NCI-H1048 (cell line): ENCODE measurements around the gene DIP2A.
"Not testable (repeated sequence)": the region's sequence is repeated elsewhere in the genome, so short reads cannot be mapped to it uniquely, and the experiment has no call there.

ENCODE experiments used
- DNase-seq: peaks from one replicate; lab custom pipeline; 2025; lab: John Stamatoyannopoulos, UW

Gene DIP2A

DNA sequence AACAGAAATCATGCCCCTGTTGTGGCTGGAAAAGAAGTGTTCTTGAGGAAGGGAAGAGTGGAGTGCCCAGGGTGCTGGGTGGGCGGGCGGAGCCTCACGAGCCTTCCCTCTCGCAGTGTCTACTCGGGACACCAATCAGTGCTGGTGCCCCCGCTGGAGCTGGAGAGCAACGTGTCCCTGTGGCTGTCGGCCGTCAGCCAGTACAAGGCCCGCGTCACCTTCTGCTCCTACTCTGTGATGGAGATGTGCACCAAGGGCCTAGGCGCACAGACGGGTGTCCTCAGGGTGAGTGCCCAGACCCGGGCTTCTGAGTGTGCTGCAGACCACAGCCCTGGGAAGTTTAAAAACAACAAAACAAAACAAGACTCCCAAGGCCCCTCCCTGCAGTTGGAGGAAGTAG lies 98.8 kb downstream of the DIP2A start:
- DNase-seq = no peak

DNA sequence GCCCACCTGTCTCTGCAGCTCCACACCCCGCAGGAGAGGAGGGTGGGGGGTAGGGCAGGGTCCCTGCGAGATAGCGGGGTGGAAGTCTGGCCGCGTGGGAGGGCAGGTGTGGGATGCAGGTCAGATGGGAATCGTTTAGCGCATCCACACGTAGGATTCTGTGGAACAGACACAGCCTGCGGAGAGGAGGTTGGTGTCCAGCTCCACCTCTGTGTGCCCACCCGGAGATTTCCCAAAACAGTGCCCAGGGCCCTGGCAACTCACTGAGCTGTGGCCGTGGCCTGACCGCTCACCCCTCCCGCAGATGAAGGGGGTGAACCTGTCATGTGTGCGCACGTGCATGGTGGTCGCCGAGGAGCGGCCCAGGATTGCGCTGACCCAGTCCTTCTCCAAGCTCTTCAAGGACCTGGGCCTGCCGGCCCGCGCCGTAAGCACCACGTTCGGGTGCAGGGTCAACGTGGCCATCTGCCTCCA lies 99.3 kb downstream of the DIP2A start:
- DNase-seq = no peak

DNA sequence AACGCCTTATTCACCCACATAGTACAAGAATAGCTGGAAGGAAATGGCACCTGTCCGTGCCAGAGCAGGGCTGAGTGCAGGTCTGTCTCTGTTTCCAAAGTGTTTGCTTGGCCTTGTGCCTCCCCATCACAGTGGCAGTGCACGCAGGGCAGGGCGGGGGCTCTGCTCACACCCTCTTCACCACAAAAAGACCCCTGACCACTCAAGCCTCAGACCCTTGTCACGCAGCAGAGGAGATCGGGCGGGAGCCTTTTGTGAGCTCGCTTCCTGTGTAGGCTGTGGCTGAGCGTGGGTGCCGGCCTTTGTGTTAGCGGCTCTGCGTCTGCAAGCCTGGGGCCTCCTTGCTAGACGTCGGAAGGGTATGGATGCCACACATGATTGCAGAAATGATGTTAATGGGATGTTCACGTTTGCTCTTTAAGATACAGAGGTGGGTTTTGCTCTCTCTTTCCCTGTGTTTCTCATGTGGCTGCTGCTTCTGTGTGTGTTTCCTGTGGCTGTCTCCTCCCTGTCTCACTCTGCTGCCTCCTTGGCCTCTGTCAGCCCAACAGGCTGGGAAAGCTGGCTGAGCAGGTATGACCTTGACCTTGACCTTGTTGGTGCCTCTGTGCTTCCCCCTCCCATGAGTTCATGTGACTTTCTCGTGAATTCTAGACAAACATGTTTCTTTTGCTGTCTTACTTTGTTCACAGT lies 100.7 kb downstream of the DIP2A start:
- DNase-seq = no peak

DNA sequence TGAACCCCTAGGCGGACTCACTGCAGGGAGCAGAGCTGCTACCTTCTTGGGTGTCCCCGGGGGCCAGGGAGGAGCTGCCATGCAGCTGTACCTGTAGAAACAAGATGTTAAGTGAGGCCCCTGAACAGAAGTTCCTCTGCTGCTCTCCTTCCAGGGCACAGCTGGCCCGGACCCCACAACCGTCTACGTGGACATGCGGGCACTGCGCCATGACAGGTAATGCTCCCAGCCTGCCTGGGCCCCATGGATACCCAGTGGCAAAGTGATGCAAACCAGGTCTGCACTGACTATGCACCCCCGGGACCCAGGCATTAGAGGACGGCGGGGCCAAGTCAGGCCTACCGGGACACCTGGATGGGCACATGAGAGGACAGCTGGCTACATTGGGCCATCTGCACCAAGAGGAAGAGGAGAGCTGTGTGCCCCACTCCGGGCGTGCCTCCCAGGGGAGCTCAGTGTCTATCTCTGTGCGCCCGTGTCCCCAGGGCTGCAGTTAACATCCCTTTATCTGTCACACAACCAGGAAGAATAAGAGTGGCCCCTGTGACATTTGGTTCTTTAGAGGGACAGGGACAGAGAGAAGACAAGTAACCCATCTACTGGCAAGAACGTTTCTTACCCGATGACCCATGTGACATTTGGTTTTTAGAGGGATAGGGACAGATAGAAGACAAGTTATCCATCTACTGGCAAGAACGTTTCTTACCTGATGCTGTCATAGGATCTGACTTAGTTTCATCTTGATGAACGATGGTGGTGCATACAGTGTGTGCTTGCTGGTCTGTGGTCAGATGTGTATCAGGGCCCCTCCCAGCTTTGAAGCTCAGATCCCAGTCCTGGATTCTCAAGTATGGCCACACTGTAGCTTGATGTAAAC lies 102.1 kb downstream of the DIP2A start:
- DNase-seq = no peak

DNA sequence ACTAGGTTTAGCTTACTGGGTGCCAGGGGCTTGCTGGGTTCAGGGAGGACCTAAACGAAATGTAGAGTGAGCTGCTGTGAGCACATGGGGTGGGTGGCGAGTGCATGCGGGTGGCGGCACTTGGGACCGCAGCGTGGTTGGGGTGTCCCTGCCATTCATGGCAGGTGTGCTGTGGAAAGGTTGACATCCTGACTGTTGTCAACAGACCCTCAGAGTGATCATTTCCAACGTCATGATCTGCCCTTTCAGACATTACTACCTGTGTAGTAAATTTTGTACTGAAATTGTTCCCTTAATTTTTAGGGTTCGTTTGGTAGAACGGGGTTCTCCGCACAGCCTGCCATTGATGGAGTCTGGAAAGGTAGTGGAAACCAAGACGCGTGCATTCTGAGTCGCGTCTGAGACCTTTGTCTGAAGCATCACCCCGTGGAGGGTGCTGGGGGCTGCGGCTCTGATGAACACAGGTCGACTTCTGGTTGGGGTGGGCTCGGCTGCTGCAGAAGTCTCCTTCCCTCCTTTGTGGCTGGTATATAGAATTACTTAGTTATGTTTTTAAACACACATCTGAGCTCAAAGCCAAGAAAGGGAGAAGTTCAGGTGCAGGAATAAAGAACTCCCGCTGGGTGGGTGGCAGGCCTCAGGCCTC lies 102.9 kb downstream of the DIP2A start:
- no peak for DNase-seq

DNA sequence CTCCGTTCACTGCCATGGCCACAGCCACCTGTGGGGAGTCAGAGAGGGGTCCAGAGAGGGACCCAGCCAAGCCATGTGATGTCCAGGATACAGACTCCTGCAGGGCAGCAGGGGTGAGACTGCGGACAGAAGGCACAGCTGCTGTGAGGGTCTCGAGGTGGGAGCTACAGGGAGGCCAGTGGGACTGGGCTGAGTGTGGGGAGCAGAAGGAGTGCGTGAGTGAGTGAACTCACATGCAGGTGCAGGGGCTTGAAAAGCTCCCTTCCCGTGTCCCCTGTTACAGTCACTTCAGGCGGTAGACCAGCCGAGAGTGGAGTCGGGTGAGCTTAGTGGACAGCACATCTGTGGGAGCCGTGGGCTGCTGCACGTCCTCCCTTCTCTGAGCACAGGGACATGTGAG lies 103.8 kb downstream of the DIP2A start:
- no peak for DNase-seq

DNA sequence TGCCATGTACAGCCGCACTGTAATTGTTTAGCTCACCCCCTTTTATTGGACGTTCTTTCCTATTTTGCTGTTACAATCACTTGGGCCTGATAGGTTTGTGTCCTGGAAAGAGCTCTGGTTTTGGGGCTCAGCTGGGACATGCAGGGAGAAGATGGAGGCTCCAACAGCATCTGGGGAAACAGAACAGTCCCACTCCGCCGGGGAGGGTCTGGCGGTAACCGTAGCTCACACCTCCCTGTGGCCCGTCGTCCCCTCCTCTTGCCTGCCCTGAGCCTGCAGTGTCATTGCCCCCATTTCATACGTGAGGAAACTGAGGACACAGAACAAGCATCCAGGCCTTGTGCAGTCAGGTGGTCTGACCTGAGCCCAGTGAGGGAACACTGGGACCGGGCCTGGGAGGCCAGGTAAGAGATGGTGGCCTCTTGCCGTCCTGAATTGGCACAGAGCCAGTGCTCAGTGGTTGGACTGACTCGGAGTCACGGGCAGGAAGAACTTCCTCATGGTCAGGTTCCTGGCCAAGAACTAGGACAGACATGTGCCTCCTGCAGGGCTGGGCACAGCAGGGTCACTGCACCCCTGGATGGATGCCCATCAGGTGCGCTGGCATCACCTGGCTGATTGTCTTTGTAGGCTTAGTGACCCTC lies 104.4 kb downstream of the DIP2A start:
- no peak for DNase-seq

DNA sequence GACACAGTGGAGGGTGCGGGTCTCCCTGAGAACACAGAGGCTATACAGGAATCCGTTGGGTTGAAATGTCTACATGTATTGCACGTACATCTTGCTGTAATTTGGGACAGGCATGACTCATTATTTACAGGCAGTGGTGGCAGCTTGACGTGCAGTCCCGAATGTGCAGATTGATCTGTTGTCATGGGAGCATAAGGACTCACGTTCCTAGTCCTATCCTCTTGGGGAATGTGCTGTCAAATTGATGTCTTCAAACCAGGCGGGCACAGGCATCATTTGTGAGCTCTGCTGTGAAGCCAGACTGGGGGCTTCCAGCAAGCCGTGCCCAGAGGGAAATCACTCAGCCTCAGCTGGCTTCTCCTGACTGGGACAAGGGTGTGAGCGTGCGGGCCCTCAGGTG lies 105.7 kb downstream of the DIP2A start:
- DNase-seq = no peak

DNA sequence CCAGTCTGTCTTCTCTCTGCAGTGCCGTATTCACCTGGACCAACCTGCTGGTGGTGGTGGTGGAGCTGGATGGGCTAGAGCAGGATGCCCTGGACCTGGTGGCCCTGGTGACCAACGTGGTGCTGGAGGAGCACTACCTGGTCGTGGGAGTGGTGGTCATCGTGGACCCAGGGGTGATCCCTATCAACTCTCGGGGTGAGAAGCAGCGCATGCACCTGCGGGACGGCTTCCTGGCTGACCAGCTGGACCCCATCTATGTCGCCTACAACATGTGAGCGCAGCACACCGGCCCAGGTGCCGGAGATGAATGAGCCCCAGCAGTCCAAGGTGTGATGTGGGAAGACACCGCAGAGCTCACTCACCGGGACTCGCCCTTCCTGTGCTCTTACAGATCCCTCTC lies 108.7 kb downstream of the DIP2A start:
- DNase-seq = no peak

DNA sequence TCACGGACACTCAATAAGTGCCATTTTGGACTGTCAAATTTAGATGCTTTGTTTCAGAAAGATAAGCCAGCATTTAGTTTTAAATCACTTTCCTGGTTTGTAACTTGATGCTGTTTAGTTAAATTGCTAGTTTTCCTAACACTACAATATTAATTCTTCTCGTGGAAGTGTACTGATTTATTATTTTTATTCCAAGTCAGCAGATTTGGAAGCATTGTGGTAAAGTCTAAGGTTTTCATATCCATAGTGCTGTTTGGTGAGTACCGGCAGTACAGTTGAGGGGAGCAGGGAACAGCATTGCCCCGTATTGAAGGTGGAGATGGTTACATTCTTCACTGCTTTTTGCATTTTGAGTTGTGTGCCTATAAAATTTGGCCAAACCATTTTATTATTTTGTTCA lies 109.9 kb downstream of the DIP2A start:
- DNase-seq = no peak

DNA sequence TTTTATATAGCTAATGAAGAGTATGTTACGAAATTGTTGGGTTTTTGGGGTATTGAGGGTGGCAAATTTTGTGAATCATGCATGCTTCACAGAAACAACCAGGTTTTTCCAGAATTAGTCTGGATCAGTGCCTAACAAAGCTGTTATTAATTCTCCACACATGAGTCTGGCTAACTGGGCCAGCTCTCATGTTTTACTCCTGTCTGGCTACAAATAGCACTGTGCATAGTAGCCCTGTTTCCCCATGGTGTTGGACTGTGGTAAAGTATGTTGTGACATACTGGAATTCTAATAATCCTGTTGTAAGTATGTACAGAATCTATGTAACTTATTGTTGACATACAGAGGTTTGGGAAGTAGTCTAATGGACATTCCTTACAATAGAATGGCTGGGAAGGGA lies 110.4 kb downstream of the DIP2A start:
- DNase-seq = no peak

DNA sequence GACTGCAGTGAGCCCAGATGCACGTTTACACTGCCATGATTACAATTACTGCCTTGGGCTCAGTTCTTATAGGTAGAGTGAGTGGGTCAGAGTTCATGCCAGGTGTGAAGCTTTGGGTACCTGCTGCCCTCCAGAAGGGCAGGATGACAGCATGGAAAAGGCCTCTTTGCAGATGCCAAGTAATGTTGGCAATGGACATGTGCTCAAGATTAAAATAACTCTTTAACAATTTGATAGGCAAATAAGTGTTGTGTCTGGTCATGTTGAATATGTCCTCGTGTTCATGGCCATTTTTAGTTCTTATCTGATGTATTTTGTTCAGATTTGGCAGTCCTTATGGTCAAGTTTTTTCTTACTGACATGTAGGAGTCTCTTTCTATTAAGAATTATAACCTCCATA lies 111.4 kb downstream of the DIP2A start:
- no peak for DNase-seq

DNA sequence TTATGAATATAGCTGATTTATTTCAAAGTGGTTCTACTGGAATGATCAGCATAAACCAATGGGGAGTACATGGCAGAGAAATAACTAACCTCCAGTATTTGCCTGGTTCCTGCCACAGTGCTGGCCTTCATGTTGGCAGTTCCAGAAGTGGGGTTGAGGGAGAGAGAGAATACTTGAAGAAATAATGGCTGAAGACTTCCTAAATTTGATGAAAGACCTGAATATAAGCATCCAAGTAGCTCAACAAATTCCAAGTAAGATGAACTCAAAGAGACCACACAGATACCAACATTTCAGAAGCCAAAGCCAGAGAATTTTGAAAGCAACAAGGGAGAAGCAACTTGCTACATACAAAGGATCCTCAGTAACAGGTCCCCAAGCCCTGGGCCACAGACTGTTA lies 111.9 kb downstream of the DIP2A start:
- DNase-seq = no peak

DNA sequence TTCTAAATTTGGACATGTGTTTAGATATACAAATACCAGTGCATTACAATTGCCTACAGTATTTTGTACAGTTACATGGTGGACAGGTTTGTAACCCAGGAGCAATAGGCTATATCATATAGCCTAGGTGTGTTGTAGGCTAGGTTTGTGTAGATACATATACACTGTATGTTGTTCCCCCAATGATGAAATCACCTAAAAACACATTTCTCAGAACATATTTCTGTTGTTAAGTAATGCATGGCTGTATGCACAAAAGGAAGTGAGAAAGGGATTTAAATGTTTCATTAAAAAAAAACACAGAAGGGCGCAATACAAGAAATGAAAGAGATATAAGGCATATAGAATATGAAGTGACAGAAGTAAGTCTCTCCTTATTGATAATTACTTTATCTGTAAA lies 114.2 kb downstream of the DIP2A start:
- no peak for DNase-seq

DNA sequence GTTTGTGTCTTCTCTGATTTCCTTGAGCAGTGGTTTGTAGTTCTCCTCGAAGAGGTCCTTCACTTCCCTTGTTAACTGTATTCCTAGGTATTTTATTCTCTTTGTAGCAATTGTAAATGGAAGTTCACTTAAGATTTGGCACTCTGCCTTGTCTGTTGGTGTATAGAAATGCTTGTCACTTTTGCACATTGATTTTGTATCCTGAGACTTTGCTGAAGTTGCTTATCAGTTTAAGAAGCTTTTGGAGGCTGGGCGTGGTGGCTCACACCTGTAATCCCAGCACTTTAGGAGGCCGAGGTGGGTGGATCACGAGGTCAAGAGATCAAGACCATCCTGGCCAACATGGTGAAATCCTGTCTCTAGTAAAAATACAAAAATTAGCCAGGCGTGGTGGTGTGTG lies 119.1 kb downstream of the DIP2A start:
- not testable (repeated sequence) for DNase-seq

DNA sequence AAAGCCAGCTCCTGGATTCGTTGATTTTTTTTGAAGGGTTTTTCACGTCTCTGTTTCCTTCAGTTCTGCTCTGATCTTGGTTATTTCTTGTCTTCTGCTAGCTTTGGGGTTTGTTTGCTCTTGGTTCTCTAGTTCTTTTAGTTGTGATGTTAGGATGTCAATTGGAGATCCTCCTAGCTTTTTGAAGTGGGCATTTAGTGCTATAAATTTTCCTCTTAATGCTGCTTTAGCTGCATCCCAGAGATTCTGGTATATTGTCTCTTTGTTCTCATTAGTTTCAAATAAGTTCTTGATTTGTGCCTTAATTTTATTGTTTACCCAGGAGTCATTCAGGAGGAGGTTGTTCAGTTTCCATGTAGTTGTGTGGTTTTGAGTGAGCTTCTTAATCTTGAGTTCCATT lies 120.7 kb downstream of the DIP2A start:
- DNase-seq = not testable (repeated sequence)

DNA sequence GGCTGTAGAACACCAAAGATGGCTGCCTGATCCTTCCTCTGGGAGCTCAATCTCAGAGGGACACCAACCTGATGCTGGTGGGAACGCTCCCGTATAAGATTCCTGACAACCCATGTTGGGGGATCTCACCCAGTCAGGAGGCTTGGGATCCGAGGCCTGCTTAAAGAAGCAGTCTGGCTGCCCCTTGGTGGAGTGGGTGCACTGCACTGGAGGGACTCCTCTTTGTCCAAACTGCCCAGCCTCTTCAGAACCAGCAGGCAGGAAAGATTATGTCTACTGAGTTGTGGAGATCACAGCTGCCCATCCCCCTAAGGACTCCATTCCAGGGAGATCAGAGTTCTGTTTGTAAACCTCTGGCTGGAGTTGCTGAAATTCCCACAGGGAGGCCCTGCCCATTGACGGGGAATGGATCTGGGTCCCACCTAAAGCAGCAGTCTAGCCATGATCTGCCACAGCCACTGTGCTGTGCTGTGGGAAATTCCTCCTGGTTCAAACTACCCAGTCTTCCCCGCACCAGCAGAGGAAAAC lies 123.2 kb downstream of the DIP2A start:
- no peak for DNase-seq

DNA sequence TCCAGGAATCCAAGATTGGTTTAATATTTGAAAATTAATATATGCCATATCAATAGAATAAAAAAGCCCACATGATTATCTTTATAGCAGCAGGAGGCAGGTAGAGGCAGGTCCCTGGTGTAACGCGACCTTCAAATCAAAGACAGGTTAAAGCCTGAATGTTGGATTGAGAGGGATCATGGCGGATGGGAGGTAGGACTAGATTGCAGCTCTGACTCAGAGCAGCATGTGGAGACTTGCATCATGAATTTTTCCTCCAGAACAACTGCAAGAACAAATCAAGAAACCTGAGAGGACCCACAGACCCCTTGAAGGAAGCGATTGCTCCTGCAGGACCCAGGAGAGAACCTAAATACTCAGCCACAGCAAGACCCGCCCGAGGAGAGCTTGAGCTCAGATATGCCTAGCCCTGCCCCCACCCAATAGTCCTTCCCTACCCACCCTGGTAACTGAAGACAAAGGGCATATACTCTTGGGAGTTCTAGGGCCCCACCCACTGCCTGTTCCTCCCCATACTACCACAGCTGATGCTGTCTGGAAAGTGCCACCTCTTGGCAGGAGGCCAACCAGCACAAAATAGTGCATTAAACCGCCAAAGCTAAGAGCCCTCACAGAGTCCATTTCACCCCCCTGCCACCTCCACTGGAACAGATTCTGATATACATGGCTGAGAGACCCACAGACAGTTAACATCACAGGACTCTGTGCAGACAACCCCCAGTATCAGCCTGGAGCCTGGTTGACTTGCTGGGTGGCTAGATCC lies 126.7 kb downstream of the DIP2A start:
- DNase-seq = no peak

DNA sequence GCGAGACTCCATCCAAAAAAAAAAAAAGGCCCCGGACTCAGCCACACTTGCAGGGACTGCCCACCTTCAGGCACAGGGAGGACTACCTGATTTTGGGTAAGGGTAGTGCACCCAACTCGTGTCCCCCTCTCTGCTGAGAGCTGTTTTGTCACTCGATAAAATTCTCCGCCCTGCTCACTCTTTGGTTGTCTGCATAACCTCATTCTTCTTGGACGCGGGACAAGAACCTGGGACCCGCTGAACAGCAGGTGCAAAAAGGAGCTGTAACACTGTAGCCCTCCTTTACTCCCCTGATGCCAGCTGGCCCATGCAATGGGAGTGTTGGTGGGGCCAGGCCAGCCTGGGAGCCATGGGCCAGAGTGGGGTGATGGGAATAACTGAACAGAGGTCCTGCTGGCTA lies 135.6 kb downstream of the DIP2A start:
- no peak for DNase-seq

DNA sequence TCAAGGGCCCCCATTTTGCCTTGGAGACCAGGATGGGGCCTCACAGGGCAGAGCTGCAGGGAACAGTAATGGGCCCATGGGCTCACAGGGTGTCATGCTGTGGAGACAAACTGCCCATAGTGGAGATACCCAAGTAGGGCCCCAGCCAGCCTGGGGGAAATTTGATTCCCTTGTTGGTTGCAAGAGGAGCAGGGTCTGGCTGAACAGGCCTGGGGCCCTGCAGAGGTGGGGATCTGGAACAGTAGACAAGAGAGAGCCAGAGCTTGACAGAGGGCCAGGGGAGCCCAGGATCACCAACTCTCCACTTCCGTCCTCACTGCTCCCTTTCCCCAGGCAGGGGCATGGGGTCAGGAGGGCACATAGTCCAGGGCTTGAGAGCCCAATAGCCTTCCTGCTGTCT lies 137.5 kb downstream of the DIP2A start:
- no peak for DNase-seq

DNA sequence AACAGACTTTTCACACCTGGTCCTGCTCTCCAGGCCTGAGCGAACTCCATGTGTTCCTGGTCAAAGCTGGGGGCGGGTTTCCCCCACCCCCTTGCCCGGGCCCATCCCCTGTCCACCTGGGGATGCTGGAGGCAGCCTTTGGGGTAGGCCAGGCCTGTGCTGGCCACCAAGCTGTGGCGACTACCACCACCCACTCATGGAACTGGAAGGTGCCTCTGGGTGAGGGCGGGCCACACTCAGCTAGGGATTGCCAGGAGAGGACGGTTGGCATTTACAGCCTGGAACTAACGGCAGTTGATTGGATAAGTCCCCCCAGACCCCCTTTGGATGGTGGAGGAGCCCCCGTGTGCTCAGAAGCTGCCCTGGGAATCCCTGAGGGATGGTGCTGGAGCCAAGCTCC lies 138.3 kb downstream of the DIP2A start:
- no peak for DNase-seq
